ENCODE data around the gene SLC12A9. TPM values are rescaled to one million over a fixed set of nuclear protein-coding genes. Genes with fewer than 3 reads are reported as not detected.
A peak's percentile ranks its signal among the peaks of the same experiment; 100 is the strongest.

The SLC12A9 gene
- total and polyA plus RNA-seq, 2 of the 8 experiments (the other 6 are each of a cell fraction or from before 2014, with no cell fraction given) = 31.4 to 40.1 TPM

- Histone ChIP-seq H2AK5ac (ENCODE audit: low read depth, low read length) (no peak overlapping the region; the same call in 1 of the 2 replicates), H3K36me3 (ENCODE audit: control insufficient read depth in 2 of 4, insufficient read depth in 4 of 4, low read length in 3 of 4) (no peaks in the 10 kb centered on the region; a peak in 1 of 8 replicates), H3K18ac (ENCODE audit: extremely low read depth, low read length) (no peak overlapping the region; the same call in none of the 2 replicates), H2BK12ac (ENCODE audit: low read depth, low read length) (0 out of 2 replicates have a peak overlapping the region, but pooled peaks have one; percentile 3), H4K20me1 (replicated peaks in 1 of 2; ENCODE audit: control insufficient read depth in 1 of 2, insufficient read depth in 2 of 2, low read length in 2 of 2) (peaks cover 11 to 14% of the 10 kb centered on the region in 2 experiments), H3K79me2 (ENCODE audit: control insufficient read depth in 1 of 2, insufficient read depth in 2 of 2, low read length in 2 of 2) (peaks cover 7 to 28% of the 10 kb centered on the region in 2 experiments), H3K79me1 (ENCODE audit: low read depth, low read length) (peaks cover 7% of the 10 kb centered on the region), H3K27ac (ENCODE audit: low read depth, low read length) (no peak overlapping the region), H3K56ac (replicated peaks; ENCODE audit: insufficient read length, low read depth, low read length) (no peak overlapping the region), H3K23ac (ENCODE audit: insufficient read length) (no peak overlapping the region), H3K27me3 (replicated peaks in 1 of 4; ENCODE audit: control insufficient read depth in 3 of 4, extremely low read depth in 1 of 4, insufficient read depth in 3 of 4, low read length in 3 of 4) (no peaks in the 10 kb centered on the region), H2AFZ (ENCODE audit: low read length) (no peak overlapping the region), H4K8ac (ENCODE audit: extremely low read depth, insufficient read depth, low read length) (peak overlapping the region; percentile 31; the same call in 1 of the 2 replicates), H2BK20ac (ENCODE audit: low read length) (0 out of 2 replicates have a peak overlapping the region, but pooled peaks have one; percentile 32), H3K9ac (replicated peaks in 1 of 4; ENCODE audit: extremely low read depth in 1 of 4, low read depth in 3 of 4, low read length in 3 of 4) (no peak overlapping the region; a peak in 2 of 7 replicates), H3K14ac (ENCODE audit: insufficient read length) (no peak overlapping the region), H3K4me3 (ENCODE audit: extremely low read depth in 1 of 4, insufficient read depth in 2 of 4, low read depth in 3 of 4, low read length in 4 of 4) (peak overlapping the region in 1 of 4 experiments; percentile 100; a peak in 1 of 8 replicates), H2BK120ac (replicated peaks; ENCODE audit: low read depth, low read length) (no peak overlapping the region), H2BK15ac (ENCODE audit: low read length) (no peak overlapping the region), H3K23me2 (ENCODE audit: low read depth, low read length) (peaks cover 15% of the 10 kb centered on the region), H4K5ac (ENCODE audit: insufficient read length, low read depth, low read length) (no peak overlapping the region), H3K4me2 (ENCODE audit: insufficient read depth in 1 of 2, low read depth in 2 of 2, low read length in 2 of 2) (peak overlapping the region; percentile 34 to 82; a peak in 3 of 4 replicates), H4K91ac (replicated peaks; ENCODE audit: insufficient read length, low read length) (no peak overlapping the region), H3K9me3 (ENCODE audit: insufficient read depth in 2 of 2, low read depth in 1 of 2, low read length in 1 of 2) (no peaks in the 10 kb centered on the region), H3K4me1 (replicated peaks in 1 of 4; ENCODE audit: control insufficient read depth in 3 of 4, insufficient read depth in 4 of 4, low read length in 3 of 4) (peaks cover 0 to 11% (median 9%) of the 10 kb centered on the region in 4 experiments; a peak in 6 of 7 replicates), H2BK5ac (ENCODE audit: low read depth, low read length) (peak overlapping the region; percentile 44), H3K4ac (replicated peaks; ENCODE audit: insufficient read length, low read depth, low read length) (peak overlapping the region; percentile 58)
- WGBS, 2 experiments (ENCODE audit: extremely low coverage in 1 of 2, insufficient coverage in 1 of 2, insufficient read length in 1 of 2, insufficient replicate concordance in 2 of 2, low coverage in 1 of 2, low lambda C conversion rate in 2 of 2, missing lambda C conversion rate in 1 of 2) = 67% methylated on average over 20 of the region's 20 CpGs; no CpG with 5 or more reads in 1 of the 2 experiments
- DNase-seq (ENCODE audit: low read depth in 1 of 2, low spot score in 2 of 2) (no peak), FAIRE-seq (no peak)
- POLR2A ChIA-PET (ENCODE audit: partially characterized antibody) = interaction anchor here (0.7 to 6.5 kb wide), 9 partner anchors 7 to 216 kb away, joined by 4 to 76 read pairs (median 9); partner anchors contain the start of genes MOSPD3, SLC12A9 and SRRT
- CTCF ChIA-PET (ENCODE audit: partially characterized antibody) = interaction anchor here (0.6 to 3.9 kb wide), 5 partner anchors 8 to 270 kb away, joined by 4 to 65 read pairs (median 7); partner anchors contain the start of gene SLC12A9
- TF ChIP-seq E2F6 (IDR thresholded peaks at IDR 0.05) (no peak), SIN3A (conservative IDR thresholded peaks at IDR 0.05 in 1 of 2, IDR thresholded peaks at IDR 0.05 in 1 of 2; ENCODE audit: low read depth in 1 of 2, low read length in 2 of 2) (no peak), KDM1A (IDR thresholded peaks at IDR 0.05; ENCODE audit: borderline replicate concordance, low read length) (no peak), RAD21 (IDR thresholded peaks at IDR 0.05 in 1 of 2, conservative IDR thresholded peaks at IDR 0.05 in 1 of 2; ENCODE audit: low read depth in 2 of 2, low read length in 2 of 2) (no peak), CTCF (IDR thresholded peaks at IDR 0.05; ENCODE audit: control extremely low read depth in 1 of 3, insufficient read depth in 1 of 3, low read depth in 1 of 3, low read length in 3 of 3) (no peak), POLR2A (IDR thresholded peaks at IDR 0.05; ENCODE audit: control extremely low read depth in 1 of 2, low read depth in 2 of 2, low read length in 2 of 2) (no peak), BRCA1 (IDR thresholded peaks at IDR 0.05; ENCODE audit: low read depth, low read length) (no peak), MAFK (IDR thresholded peaks at IDR 0.05; ENCODE audit: low read depth, low read length) (no peak)
These were observed 23.3 kb upstream of the SLC12A9 start for GRCh38 chr7:100829150-100829716.
